K562 (cell line): Measurements from ENCODE around the gene ZNF280C. TPM values are rescaled to one million over a fixed set of nuclear protein-coding genes. Genes with fewer than 3 reads are reported as not detected.

Experiments
- BRD9 ChIP-seq: fragments of 450-650 bp; IDR thresholded peaks from 2 replicates; pipeline ENCODE4 v1.6.1; 2018; ENCODE audit warnings: low read depth; ENCODE audit not compliant: partially characterized antibody
- FOXP1 ChIP-seq: sonication (generic); formaldehyde crosslinking; IDR thresholded peaks from 2 replicates; pipeline ENCODE4 v1.8.0; 2022; ENCODE audit warnings: mild to moderate bottlenecking, missing genetic modification reagents
- GABPA ChIP-seq: fragments of 200-800 bp; sonication (Bioruptor generic); conservative IDR thresholded peaks from 2 replicates; pipeline ENCODE4 v1.6.1; 2016; ENCODE audit warnings: low read depth, missing genetic modification characterization, missing compliant biosample characterization
- GTF3C2 ChIP-seq: IDR thresholded peaks from 3 replicates; pipeline ENCODE4 v1.6.1; 2011; ENCODE audit warnings: borderline replicate concordance, mild to moderate bottlenecking, moderate library complexity; ENCODE audit not compliant: insufficient read length; ENCODE audit errors: extremely low read depth
- POLR3A ChIP-seq: IDR thresholded peaks from 2 replicates; pipeline ENCODE4 v1.6.1; 2011; ENCODE audit warnings: borderline replicate concordance, mild to moderate bottlenecking, moderate library complexity; ENCODE audit not compliant: insufficient read length, insufficient read depth; ENCODE audit errors: extremely low read depth
- POU5F1 ChIP-seq: fragments of 150-350 bp; IDR thresholded peaks from 2 replicates; pipeline ENCODE4 v1.6.1; 2014; ENCODE audit warnings: borderline replicate concordance, low read length, low read depth, mild to moderate bottlenecking; ENCODE audit not compliant: partially characterized antibody
- PREB ChIP-seq: sonication (generic); formaldehyde crosslinking; IDR thresholded peaks from 2 replicates; pipeline ENCODE4 v1.8.1; 2023; ENCODE audit warnings: mild to moderate bottlenecking, missing genetic modification reagents
- RBFOX2 ChIP-seq: fragments of 200-400 bp; formaldehyde crosslinking; IDR thresholded peaks from 2 replicates; pipeline ENCODE4 v1.6.1; 2017; ENCODE audit warnings: low read depth, mild to moderate bottlenecking, low read length, moderate library complexity
- RCOR1 ChIP-seq, 2 experiments: IDR thresholded peaks; 2 replicates each; pipeline ENCODE4 v1.6.1; 2012; ENCODE audit warnings: low read depth in 2 of 2, low read length in 2 of 2, borderline replicate concordance in 1 of 2, improper control_type of control experiment in 1 of 2
- SREBF2 ChIP-seq: sonication (generic); formaldehyde crosslinking; IDR thresholded peaks from 2 replicates; pipeline ENCODE4 v1.4.0; 2020; ENCODE audit warnings: mild to moderate bottlenecking, missing genetic modification reagents
- TAF9B ChIP-seq: fragments of 450-650 bp; IDR thresholded peaks from 2 replicates; pipeline ENCODE4 v1.6.1; 2018; ENCODE audit warnings: mild to moderate bottlenecking; ENCODE audit not compliant: partially characterized antibody
- ZBTB7A ChIP-seq: IDR thresholded peaks from 2 replicates; pipeline ENCODE4 v1.6.1; 2011; ENCODE audit warnings: low read depth, mild to moderate bottlenecking, low read length, moderate library complexity, borderline replicate concordance; ENCODE audit not compliant: control insufficient read depth
- ZNF449 ChIP-seq: fragments of 250-450 bp; sonication (Bioruptor Pico); IDR thresholded peaks from 2 replicates; pipeline ENCODE4 v1.8.0; 2022; ENCODE audit warnings: moderate library complexity, mild to moderate bottlenecking, inconsistent platforms
- polyA plus RNA-seq, 8 experiments: library from polyadenylated mRNA; depleted of rRNA in 4 of 8; stranded (reverse) in 5 of 8; unstranded in 3 of 8; fragments of >200 nt; fragmentation: Nextera tagmentation in 2 of 8; fragmentation: Illumina TruSeq in 1 of 8; extraction: Ambion mirVana in 2 of 8; extraction: Trizol in 1 of 8; gene quantifications; 2 replicates each; pipeline versions ENCODE4 v1.2.1 to v1.2.3, GENCODE V29; 2011 to 2014; ENCODE audit warnings: inconsistent platforms in 1 of 8, missing spikeins in 1 of 8
- total RNA-seq, 7 experiments: library from RNA; depleted of rRNA in 6 of 7; stranded (reverse); fragments of >200 nt in 6 of 7; fragmentation: Illumina TruSeq in 2 of 7; extraction: Trizol in 2 of 7; gene quantifications; 2 replicates each; pipeline versions ENCODE4 v1.2.1 to v1.2.3, GENCODE V29; 2011 to 2021; ENCODE audit warnings: low replicate concordance in 1 of 7

Gene ZNF280C
- total and polyA plus RNA-seq, 9 of the 15 experiments (the other 6 are each of a cell fraction or from before 2014, with no cell fraction given), result 1.6 to 8.3 (median 4.4) TPM

- no peak for TF ChIP-seq ZNF449 (CRISPR knock-in tag)
- no peak for TF ChIP-seq ZBTB7A
- no peak for TF ChIP-seq FOXP1 (CRISPR knock-in tag)
- TF ChIP-seq GTF3C2, result no peak
- no peak for TF ChIP-seq POLR3A
- peak; percentile 52 for TF ChIP-seq BRD9
- no peak for TF ChIP-seq SREBF2 (CRISPR knock-in tag)
- no peak for TF ChIP-seq PREB
- TF ChIP-seq TAF9B, result no peak
- TF ChIP-seq GABPA (tag), result peak; percentile 41; the same call in 1 of the 2 replicates
- peak in 1 of 2 experiments; percentile 58; a peak in 1 of 4 replicates for TF ChIP-seq RCOR1 (IDR thresholded peaks at IDR 0.05; ENCODE audit: borderline replicate concordance in 1 of 2, low read depth in 2 of 2, low read length in 2 of 2)
- TF ChIP-seq POU5F1, result no peak
- TF ChIP-seq RBFOX2, result peak; percentile 67
Measured at GRCh38 chrX:130173190-130173895, 95.4 kb downstream of the ZNF280C start (continued).
